GM18507 (cell line): ENCODE results near the gene RYK.
"Not testable (repeated sequence)": the region's sequence is repeated elsewhere in the genome, so short reads cannot be mapped to it uniquely, and the experiment has no call there.

Experiments used
- DNase-seq: peaks from one replicate; pipeline ENCODE4 v3.0.0; 2011; ENCODE audit warnings: low read depth; ENCODE audit not compliant: insufficient read length; ENCODE audit errors: extremely low spot score
- FAIRE-seq: peaks from 2 replicates; lab custom pipeline; 2011; peaks lifted over from hg19 to GRCh38; lab: Jason Lieb, UNC

RYK gene

GRCh38 chr3:134228479-134228878, 22.2 kb downstream of the RYK start:
- DNase-seq (no peak), FAIRE-seq (no peak)

DNA sequence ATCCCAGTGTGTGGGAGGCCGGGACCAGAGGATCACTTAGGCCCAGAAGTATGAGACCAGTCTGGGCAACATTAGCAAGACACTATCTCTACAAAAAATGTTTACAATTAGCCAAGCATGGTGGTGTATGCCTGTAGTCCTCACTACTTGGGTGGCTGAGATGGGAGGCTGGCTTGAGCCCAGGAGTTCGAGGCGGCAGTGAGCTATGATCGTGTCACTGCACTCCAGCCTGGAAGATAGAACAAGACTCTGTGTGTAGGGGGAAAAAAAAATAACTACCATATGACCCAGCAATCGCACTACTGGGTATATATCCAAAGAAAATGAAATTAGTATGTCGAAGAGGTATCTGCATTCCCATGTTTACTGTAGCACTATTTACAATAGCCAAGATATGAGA, 22.6 kb downstream of the RYK start:
- DNase-seq (no peak), FAIRE-seq (no peak)

DNA sequence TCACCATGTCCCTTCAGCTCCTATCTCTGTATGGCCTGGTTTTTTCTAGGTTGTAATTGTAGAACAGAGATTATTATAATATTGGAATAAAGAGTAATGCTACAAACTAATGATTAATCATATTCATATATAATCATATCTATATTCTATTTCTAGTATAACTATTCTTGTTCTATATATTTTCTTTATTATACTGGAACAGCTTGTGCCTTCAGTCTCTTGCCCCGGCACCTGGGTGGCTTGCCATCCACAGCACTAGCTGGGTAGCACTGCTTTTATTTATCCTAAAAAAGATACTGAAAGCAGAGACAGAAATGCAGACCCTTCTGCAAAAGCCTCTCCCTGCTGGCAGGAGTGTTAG, 25.9 kb downstream of the RYK start:
- not testable (repeated sequence) for FAIRE-seq, DNase-seq

- FAIRE-seq (no peak), DNase-seq (no peak)
Measured at GRCh38 chr3:134222835-134223234, 27.8 kb downstream of the RYK start.

DNA sequence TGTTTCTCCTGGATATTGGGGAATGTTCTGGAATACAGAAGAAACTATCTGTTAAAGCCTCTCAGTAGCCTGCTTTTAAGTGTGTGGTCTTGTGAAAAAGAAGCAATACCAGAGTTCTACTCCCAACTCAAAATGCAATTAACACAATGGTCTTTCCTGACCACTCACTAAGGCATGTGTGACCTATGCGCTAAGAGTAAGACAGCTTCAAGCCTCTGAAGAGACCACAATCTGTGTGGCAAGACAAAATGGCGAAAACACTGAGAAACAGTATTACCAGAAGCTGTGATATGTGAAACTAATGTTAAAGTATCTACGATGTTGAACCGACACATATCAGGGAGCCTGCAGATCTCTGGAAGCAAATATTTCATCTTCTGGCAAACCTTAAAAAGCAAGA, 33.8 kb downstream of the RYK start:
- FAIRE-seq (no peak), DNase-seq (no peak)

DNA sequence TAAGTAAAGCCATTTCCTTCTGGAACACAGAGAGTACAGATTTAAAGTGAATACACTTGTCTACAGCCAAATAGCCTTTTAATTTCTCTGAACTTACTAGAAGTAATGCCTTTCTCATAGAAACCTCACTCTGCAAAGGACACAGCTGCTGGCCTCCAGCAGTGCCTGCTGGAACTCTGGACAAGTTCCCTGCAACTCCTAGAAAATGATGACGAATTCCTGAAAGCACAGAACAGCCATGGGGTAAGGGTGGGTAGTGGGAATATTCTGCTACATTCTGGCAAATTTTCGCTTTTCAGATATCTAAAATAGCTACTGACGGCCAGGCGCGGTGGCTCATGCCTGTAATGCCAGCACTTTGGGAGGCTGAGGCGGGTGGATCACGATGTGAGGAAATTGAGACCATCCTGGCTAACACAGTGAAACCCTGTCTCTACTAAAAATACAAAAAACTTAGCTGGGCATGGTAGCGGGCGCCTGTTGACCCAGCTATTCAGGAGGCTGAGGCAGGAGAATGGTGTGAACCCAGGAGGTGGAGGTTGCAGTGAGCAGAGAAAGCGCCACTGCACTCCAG, 34.4 kb downstream of the RYK start:
- FAIRE-seq (no peak), DNase-seq (no peak)

- DNase-seq (no peak), FAIRE-seq (no peak)
Measured at GRCh38 chr3:134214239-134214638, 36.4 kb downstream of the RYK start.

DNA sequence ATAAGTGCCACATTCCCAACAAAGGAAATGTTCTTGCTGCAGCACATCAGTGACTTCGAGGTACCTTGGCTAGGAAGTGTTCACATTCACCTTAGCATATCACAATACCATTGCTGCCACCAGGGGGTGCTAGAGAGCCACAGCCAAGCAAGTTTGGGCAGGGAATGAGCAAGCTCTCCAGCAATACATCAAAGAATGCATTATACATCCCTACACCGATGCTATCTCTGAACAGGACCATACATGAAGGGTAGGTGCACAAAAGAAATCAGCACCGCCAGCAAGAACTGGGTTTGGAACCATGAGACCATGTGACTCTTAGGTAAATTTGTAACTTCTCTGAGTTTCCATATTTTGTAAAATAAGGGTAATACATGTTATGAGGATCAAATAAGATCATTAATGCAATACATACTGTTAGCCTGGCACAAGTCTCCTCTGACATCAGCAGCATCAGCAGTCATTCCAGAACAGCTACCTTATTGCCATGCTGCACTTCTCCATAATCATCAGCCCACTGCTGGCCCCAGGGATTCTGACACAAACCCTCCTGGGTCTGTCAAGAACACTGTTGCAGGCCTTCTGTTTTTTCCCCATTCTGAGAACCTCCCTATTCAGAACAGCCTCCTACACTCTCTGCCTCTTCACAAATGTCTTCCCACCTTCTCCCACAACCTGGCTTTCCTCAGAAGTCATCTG, 37.5 kb downstream of the RYK start:
- DNase-seq (peak; percentile 37), FAIRE-seq (peak; percentile 91)

GRCh38 chr3:134211797-134212196, 38.9 kb downstream of the RYK start:
- DNase-seq (no peak), FAIRE-seq (peak; percentile 55)

- FAIRE-seq (no peak), DNase-seq (no peak)
Measured at GRCh38 chr3:134205451-134205850, 45.2 kb downstream of the RYK start.

DNA sequence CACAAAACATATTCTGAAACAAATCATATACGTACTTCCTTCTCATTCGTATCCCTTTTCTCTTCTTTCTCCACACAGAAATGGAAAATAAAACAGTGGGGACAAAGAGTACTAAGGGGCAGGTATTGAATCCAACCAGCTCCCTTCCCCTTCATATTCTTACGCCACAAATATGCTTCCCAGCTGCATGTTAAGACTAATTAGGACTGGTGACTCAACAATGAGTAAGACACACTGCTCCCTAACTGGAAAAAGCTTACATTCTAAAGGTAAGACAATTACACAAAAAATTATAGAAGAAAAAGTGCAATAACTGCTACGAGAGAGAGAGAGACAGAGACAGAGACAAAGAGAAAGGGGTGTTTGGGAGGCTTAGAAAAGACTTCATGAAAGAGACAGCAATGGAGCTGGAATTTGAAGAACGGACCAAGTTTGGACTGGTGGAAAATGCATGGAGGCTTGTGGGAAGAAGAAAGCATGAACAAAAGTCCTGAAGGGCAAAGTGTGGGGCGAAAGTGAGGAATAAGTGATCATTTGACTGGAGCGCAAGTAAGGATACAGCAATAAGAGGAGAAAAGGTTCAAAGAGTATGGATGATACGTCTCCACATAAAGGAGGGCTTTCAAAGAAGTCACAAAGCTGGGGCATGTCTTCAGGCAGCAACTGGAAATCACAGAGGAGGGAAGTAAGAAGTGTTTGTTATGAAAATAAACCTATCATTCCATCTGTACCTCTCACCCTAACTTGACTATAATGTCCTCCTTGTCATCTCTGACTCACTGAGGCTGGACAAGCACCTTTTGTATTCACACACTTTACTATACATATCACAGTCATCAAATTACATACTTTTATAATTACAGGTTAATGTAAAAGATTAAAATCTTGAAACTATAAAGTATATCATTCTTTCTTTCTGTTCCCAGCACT, 49.2 kb downstream of the RYK start:
- FAIRE-seq (no peak), DNase-seq (no peak)

DNA sequence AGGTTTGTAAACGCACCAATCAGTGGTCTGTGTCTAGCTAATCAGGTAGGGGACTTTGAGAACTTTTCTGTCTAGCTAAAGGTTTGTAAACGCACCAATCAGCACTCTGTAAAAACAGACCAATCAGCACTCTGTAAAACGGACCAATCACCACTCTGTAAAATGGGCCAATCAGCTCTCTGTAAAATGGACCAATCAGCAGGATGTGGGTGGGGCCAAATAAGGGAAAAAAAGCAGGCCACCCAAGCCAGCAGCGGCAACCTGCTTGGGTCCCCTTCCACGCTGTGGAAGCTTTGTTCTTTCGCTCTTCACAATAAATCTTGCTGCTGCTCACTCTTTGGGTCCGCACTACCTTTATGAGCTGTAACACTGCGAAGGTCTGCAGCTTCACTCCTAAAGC, 50.8 kb downstream of the RYK start:
- not testable (repeated sequence) for DNase-seq, FAIRE-seq

GRCh38 chr3:134199240-134199639, 51.4 kb downstream of the RYK start:
- FAIRE-seq (no peak), DNase-seq (no peak)

GRCh38 chr3:134198414-134198813, 52.2 kb downstream of the RYK start:
- FAIRE-seq (no peak), DNase-seq (no peak)

DNA sequence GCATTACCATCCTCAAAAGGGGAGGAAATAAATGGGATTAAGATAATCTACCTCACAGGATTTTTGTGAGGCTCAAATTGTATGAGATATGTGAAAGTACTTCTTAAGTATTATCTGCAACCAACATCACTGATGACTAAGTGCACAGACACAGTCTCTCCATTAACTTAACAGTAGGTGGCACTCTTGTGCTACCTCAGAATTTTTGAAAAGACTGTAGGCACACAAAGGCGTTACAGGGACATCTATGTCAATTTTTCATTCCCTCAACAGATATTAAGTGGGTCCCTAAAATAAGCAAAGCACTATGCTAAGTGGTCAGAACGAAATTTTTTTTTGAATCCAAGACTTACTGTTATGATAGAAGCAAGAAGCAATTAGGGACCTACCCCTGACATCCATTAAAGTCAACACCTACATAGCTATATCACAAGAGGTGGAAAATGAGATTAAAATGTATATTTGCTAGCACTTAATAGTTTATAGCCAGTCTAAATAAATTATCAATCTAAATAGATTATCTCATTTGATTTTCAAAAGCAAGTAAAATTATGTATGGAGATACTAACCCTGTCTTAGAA, 52.9 kb downstream of the RYK start:
- DNase-seq (no peak), FAIRE-seq (peak; percentile 80)

- FAIRE-seq: no peak
- DNase-seq: no peak
Measured at GRCh38 chr3:134194247-134194646, 56.4 kb downstream of the RYK start.

DNA sequence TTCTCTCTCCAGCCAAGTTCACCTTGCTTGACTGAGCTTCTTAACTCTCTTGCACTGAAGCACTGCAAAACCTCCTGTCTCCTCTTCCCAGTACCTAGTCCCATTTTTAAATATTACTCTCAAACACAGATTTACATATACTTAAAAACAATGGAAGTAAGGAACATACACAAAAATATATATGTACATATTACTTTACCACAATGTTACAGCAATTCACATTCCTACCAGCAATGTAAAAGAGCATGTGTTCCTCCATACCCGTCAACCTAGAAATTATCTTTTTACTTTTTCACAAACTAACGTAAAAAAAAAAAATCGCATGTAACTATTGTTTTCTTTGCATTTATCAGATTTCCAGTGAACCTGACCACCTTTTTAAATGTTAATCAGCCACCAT, 60.4 kb downstream of the RYK start:
- FAIRE-seq (no peak), DNase-seq (no peak)

DNA sequence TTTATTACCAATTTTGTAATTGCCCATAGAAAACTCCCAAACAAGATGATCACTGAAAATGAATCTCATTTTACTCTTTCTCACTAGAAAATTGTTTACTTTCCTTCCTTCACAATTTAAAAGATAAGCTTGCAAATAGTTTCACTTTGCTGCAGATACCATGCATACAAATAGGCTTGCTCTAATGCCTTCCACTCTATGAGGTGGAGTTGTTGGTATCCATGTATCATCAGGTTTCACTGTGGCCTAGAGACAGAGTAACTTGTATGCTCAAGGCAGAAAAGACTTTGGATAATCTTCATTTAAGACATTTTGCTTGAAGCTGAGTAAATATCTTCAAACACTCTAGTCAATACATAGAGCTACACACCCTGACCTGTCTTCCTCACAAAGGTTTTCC, 60.8 kb downstream of the RYK start:
- no peak for DNase-seq
- FAIRE-seq: no peak

- no peak for FAIRE-seq
- no peak for DNase-seq
Measured at GRCh38 chr3:134186391-134186790, 64.3 kb downstream of the RYK start.

DNA sequence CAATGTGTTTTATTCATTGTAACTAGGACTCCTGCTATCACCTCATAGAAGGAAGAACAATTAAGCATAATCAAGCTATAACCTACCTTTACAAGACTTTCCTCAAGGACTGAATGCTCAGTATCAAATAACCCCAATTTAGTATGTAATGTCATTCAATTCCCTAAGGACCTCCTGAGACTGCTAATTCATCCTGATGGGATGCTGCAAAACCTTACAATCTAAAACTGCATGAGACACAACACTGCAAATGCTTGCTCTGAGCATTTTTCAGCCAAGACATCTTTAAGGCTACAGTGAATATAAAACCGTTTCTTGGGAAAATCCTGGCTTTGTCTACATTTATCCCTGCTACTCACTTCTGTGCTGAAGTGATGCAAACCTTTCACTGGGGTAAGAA, 69.9 kb downstream of the RYK start:
- no peak for FAIRE-seq
- no peak for DNase-seq
